GF-D8 (cell line): ENCODE measurements around the gene PRDX2.
"Not testable (repeated sequence)": the region's sequence is repeated elsewhere in the genome, so short reads cannot be mapped to it uniquely, and the experiment has no call there.

ENCODE experiments used
- DNase-seq: peaks from one replicate; lab custom pipeline; 2025; lab: John Stamatoyannopoulos, UW

The PRDX2 gene

DNA sequence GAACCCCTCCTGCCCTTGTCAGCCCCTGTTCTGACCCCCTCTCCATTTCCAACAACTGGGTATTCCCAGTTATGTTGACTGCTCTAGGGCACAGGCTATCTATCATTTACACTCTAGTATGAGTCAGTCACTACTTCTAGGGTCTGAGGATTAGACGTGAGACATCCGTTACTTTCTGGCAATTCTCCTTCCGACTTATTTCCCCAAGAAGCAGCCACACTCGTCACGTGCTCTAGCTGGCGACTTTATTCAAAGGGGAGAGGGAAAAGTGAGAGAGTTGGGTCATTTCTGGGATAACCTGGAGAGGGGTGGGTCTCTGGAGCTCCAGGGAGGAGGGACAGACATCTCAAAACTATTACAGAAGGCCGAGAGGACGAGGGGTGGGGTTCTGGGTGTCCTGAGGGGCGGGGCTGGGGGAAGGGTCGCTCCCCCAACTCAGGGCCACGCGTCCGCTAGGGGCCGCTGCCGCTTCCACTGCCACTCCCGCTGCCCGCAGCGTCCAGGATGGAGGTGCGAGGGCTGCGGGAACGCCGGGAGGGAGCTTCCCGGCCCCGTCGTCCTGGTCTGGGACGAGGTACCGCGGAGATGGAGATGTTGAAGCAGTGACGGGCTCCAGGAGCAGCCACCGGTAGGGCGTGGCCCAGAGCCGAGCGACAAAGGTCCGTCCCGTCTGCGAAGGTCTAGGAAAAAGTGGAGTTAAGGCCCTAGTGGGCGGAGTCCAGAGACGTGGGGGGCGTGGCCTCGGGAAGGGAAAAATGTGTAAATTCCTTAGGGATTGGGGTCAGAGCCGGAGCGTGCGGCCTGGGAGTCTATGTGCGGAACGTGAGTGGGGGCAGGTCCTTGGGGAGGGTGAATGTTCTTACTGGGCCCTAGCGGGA lies 23.9 kb upstream of the PRDX2 start:
- DNase-seq, result no peak

- DNase-seq, result no peak
Measured at GRCh38 chr19:12821761-12822160, 20.2 kb upstream of the PRDX2 start.

DNA sequence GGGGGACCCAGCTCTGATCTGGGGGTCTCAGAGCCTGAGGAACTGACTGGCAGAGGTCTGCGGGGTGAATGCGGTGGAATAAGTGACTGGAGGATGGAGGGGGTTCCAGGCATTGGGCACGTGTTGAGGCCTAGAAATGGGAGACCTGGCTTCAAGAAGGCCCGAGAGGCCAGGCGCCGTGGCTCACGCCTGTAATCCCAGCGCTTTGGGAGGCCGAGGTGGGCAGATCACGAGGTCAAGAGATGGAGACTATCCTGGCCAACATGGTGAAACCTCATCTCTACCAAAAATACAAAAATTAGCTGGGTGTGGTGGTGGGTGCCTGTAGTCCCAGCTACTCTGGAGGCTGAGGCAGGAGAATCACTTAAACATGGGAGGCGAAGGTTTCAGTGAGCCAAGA lies 16.2 kb upstream of the PRDX2 start:
- not testable (repeated sequence) for DNase-seq

DNA sequence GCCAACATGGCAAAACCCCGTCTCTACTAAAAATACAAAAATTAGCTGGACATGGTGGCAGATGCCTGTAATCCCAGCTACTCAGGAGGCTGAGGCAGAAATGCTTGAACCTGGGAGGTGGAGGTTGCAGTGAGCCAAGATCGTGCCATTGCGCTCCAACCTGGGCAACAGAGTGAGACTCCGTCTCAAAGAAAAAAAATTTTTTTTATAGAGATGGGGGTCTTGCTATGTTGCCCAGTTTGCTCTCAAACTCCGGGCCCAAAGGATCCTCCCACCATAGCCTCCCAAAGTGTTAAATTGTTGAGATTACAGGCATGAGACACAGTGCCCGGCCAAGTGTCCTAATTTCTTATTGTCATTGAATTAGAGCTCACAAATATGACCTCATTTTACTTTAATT lies 15.6 kb upstream of the PRDX2 start:
- not testable (repeated sequence) for DNase-seq

DNA sequence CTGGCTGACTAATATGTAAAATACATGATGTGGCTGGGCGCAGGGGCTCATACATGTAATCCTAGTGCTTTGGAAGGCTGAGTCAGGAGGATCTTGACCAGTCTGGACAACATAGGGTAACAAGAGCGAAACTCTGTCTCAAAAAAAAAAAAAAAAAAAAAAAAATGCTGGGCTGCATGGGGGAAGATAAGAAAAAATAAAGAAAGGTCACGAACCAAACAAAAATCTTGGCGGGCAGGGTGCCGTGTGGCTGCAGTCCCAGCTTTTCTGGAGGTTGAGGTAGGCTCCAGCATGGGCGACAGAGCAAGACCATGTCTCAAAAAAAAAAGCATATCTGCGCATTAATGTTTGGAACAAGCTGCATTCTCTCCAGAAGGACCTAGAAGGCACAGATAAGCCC lies 13.5 kb upstream of the PRDX2 start:
- DNase-seq, result no peak

DNA sequence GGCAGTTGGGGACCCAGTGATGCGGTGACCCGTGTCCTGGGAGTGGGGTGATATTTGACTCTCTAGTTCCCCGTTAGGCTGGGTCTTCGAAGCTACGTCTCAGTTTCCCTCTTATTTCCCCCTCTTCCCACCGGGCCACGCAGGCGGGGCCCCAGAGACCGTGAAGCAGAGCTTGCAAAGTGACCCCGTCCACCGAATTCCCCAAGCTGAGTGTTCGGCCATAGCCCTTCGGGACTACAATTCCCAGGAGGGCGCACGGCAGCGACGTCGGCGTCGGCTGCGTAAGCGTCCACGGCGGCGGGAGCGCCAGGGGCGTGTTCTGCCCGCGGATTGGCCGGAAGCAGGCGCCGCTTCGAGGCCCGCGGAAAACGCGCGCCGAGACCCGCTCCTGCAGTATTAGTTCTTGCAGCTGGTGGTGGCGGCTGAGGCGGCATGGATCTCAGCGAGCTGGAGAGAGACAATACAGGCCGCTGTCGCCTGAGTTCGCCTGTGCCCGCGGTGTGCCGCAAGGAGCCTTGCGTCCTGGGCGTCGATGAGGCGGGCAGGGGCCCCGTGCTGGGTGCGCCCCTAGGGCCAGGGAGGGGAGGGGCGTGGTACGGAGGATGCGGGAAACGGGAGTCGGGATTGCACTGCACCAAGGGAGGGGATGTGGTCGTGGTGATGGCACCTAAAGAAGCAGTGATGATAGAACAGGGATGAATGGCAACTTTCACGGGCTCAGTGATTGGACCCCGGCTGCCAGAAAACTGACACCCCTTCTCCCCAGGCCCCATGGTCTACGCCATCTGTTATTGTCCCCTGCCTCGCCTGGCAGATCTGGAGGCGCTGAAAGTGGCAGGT lies 4.9 kb upstream of the PRDX2 start, which contains the start of gene RNASEH2A:
Gene RNASEH2A (plus strand): TSS at position 343 of the 840 bp plus-strand sequence. CDS start 90 bp downstream, at position 433.
- DNase-seq, result peak; percentile 59

- no peak for DNase-seq
Measured at GRCh38 chr19:12804051-12804450, 2.5 kb upstream of the PRDX2 start.

DNA sequence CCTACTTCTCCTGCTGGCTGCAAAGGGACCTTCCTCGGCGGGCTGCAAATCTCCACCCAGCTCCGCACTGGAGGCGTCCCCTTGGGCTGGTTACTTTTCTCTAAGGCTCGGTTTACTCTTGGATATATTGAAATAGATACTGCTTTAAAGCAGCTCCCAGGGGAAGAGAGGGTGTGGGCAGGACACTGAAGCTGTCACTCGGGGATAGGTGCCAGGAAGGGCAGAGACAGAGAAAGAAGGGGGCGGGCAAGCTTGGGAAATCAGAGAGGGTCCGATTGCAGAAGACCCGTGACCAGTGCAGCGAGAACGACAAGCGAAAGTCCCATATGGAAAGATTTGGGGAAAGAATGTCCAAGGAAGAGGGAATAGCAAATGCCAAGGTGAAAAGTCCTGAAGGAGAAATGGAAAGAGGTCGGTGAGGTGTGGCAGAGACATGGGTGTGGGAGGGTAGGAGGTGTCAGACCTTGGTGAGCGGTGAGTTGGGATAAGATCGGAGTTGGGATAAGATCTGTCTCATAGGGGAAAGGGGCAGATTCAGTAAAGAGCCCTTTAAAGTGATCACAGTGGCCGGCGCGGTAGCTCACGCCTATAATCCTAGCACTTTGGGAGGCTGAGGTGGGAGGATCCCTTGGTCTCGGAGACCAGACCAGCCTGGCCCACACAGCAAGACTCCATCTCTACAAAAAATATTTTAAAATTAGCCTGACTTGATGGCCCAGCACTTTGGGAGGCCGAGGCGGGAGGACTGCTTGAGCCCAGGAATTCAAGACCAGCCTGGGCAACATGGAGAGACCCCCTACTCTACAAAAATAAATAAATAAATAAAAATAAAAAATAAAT lies 887 bp upstream of the PRDX2 start:
- DNase-seq, result no peak

DNA sequence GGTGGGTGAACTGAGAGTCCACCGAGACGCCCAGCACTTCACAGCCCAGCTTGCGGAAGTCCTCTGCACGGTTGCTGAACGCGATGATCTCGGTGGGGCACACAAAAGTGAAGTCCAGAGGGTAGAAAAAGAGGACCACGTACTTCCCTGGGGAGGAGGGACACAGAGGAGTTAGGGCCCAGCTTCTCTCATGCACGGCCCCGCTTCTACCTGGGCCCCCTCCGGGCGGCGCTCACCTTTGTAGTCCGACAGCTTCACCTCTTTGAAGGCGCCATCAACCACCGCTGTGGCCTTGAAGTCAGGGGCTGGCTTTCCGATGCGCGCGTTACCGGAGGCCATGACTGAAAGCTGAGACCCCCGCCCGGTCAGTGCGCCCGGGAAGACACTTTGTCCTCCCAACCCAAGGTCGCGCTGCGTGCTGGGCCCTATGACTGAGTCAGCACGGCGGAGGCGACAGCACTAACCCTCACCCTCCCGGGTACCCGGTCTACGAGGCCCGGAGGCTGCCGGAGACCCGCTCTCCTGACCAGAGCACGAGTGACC lies 606 bp downstream of the PRDX2 start:
- no peak for DNase-seq

DNA sequence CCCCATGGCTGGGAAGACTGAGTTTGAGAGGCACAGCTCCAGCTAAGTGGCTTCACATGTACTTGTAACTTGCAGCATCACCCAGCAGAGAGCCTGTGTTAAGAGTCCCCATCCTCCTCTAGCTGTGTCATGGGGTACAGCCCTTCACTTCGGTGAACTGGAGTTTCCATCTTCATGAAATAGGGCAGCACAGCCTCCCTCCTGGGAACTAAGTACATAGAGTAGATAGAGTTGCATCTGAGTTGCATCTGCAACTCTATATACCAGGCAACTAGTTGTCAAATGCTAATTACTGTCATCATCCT lies 1.2 kb downstream of the PRDX2 start:
- DNase-seq, result no peak

- DNase-seq, result no peak
Measured at GRCh38 chr19:12799742-12800465, 1.7 kb downstream of the PRDX2 start.

DNA sequence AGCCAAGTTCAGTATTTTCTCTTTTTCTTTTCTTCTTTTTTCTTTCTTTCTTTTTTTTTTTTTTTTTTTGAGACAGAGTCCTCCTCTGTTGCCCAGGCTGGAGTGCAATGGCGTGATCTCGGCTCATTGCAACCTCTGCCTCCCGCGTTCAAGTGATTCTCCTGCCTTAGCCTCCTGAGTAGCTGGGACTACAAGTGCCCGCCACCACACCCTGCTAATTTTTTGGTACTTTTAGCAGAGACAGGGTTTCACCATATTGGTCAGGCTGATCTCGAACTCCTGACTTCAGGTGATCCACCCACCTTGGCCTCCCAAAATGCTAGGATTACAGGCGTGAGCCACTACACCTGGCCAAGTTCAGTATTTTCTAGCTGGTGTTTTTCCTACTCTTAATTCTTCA lies 4.0 kb downstream of the PRDX2 start:
- DNase-seq, result not testable (repeated sequence)

- no peak for DNase-seq
Measured at GRCh38 chr19:12797141-12797587, 4.4 kb downstream of the PRDX2 start.

DNA sequence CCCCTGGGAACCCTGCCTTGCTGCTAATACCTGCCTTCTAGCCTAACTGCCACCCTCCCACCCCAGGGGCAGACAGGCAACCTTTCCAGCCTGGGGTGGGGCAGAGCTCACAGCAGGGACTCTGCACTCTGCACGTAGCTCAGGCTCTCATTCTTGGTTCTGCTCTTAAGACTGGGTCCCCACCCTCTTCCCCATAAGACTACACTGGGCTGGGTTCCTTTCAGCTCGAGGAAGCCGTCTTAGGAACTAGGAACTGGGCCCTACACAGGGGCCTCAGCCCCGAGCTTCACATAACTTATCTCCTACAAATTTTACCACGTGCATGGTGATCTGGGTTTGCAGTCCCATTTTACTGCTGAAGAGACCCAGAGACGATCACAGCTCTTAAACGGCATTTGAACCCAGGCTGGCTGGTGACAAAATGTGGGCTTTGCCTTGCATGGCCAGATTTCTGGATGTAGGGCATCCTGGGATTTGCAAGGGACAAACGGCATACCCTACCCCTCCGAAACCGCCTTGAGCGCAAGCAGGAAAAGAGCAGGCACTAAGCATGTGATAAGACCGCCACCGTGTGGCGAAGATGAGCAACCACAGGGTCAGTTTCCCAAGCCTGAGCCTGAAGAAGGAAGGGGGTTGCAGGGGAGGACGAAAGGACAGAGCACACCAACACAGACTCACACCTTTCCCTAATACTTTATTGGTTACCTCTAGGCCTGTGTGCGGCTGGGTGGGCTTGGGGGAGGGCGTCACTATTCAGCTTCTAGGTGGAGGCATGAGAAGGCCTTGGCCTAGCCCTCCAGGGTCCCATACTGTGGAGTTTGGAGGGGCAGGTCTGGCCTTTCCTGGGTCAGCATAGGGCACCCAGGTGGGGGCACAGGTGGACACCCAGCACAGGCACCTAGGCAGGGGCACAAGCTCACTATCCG lies 5.2 kb downstream of the PRDX2 start:
- DNase-seq, result peak; percentile 43

DNA sequence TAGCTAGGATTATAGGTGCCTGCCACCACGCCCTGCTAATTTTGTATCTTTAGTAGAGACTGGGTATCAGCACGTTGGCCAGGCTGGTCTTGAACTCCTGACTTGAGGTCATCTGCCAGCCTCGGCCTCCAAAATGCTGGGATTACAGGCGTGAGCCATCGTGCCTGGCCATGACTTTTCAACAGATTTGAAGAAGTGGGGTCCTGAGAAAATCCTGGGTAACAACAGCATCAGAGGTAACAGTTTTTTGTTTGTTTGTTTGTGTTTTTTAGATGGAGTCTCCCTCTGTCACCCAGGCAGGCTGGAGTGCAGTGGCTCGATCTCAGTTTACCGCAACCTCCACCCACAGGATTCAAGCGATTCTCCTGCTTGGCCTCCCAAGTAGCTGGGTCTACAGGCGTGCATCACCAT lies 6.6 kb downstream of the PRDX2 start:
- no peak for DNase-seq

DNA sequence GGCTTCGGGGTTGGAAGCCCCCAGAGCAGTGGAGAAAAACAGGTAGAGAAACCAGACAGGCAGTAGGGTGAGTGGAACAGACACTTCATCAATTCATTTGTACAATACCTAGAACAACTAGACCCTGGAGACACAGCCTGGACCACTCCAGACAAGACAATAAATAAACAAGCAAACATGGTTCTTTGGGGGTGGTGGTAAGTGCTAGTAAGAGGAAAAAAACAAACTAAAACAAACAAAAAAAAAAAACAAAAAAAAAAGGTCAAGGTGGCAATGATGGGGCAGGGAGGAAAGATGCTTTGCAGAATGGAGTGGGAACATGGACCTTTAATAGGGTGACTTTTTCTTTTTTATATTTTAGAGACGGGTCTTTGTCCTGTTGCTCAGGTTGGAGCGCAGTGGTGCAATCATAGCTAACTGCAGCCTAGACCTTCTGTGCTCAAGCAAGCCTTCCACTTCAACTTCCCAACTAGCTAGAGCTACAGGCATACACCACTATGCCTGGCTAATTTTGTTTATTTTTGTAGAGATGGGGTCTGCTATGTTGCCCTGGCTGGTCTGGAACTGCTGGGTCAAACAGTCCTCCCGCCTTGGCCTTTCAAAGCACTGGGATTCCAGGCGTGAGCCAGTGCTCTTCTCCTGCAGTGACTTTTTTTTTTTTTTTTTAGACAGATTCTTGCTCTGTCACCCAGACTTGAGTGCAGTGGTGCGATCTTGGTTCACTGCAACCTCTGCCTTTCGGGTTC lies 7.2 kb downstream of the PRDX2 start:
- no peak for DNase-seq

DNA sequence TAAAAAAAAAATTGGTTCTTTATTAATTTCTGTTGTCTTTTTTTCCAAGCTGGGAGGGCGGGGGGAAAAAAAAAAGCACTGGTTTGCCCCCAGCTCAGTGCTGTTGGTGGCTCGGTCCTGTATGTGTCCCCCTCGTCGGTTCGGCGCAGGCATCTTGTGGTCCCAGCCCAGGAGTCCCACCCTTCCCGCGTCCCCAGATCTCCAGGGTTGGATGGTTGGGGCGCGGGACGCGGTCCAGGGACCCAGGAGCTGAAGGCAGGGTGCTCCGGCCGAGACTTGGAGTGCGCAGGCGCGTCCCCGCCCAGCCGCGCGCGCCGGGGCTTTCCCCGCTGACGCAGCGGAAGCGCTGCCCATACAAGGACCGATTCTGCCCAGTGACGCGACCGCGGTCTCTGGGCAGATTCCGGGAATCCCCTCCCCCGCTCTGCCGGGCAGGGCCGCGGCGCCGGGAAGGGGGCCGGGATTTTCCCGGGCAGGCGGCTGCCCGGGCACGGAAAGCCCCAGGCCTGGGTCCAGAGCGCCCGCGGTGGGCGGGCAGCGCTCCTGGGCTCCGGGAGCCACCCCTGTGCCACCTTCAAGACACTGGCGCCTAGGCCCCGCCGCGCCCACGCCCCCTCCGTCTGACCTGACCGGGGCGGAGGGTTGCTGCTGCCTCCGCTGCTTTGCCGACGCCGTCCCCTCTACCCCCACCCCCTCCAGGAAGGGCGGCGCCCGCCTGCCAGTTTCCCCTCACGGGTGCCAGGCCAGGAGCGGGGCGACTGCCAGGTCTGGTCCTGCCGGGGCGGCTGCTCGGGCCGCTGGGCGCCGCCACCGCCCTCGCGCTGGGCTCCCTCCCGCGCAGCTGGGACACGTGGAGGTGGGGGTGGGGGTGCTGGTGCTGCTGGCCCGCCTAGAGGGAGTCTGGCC lies 8.1 kb downstream of the PRDX2 start:
- peak; percentile 79 for DNase-seq

DNA sequence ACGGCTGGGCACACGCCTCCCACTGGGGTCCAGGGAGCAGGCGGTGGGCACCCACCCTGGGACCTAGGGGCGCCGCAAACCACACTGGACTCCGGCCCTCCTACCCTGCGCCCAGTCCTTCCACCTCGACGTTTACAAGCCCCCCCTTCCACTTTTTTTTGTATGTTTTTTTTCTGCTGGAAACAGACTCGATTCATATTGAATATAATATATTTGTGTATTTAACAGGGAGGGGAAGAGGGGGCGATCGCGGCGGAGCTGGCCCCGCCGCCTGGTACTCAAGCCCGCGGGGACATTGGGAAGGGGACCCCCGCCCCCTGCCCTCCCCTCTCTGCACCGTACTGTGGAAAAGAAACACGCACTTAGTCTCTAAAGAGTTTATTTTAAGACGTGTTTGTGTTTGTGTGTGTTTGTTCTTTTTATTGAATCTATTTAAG lies 8.7 kb downstream of the PRDX2 start:
- no peak for DNase-seq
